Measurements from ENCODE around the gene CTNNBL1.

CTNNBL1 gene

GRCh38 chr20:37789408-37789807 lies 95.6 kb downstream of the CTNNBL1 start:
- H3K36me3 ChIP-seq (ENCODE audit: insufficient read depth, low read length), result peaks cover 32% of the 10 kb centered on the region
- H3K4me3 ChIP-seq (ENCODE audit: low read length), result no peak overlapping the region
- H2AFZ ChIP-seq (ENCODE audit: low read depth, low read length), result no peak overlapping the region
- H3K4me1 ChIP-seq (ENCODE audit: insufficient read depth, low read length), result no peaks in the 10 kb centered on the region
- peaks cover 11% of the 10 kb centered on the region for H3K9me3 ChIP-seq (ENCODE audit: low read length)
- no peaks in the 10 kb centered on the region for H3K27me3 ChIP-seq (ENCODE audit: insufficient read depth, low read length)

DNA sequence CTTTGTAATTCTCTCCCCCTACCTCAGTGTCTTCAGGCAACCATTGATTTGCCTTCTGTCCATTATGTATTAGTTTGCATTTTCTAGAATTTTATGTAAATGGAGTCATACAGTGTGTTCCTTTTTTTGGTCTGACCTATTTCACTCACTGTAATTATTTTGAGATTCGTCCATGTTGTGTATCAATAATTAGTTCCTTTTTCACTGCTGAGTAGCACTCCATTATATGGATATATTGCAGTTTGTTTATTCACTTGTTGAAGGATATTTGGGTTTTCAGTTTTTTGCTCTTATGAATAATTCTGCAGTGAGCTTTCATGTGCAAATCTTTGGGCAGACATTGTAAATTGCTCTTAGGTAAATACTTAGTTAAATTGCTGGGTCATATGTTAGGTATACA lies 97.1 kb downstream of the CTNNBL1 start:
- peaks cover 32% of the 10 kb centered on the region for H3K36me3 ChIP-seq (ENCODE audit: insufficient read depth, low read length)
- no peaks in the 10 kb centered on the region for H3K27me3 ChIP-seq (ENCODE audit: insufficient read depth, low read length)
- no peak overlapping the region for H3K4me3 ChIP-seq (ENCODE audit: low read length)
- H3K4me1 ChIP-seq (ENCODE audit: insufficient read depth, low read length), result no peaks in the 10 kb centered on the region
- H3K9me3 ChIP-seq (ENCODE audit: low read length), result peaks cover 11% of the 10 kb centered on the region
- H2AFZ ChIP-seq (ENCODE audit: low read depth, low read length), result no peak overlapping the region

- peaks cover 3% of the 10 kb centered on the region for H3K9me3 ChIP-seq (ENCODE audit: low read length)
- H2AFZ ChIP-seq (ENCODE audit: low read depth, low read length), result no peak overlapping the region
- no peaks in the 10 kb centered on the region for H3K4me1 ChIP-seq (ENCODE audit: insufficient read depth, low read length)
- H3K36me3 ChIP-seq (ENCODE audit: insufficient read depth, low read length), result peaks cover 11% of the 10 kb centered on the region
- no peak overlapping the region for H3K4me3 ChIP-seq (ENCODE audit: low read length)
- no peaks in the 10 kb centered on the region for H3K27me3 ChIP-seq (ENCODE audit: insufficient read depth, low read length)
Observed at GRCh38 chr20:37796121-37796520, 102.3 kb downstream of the CTNNBL1 start.

- H3K4me1 ChIP-seq (ENCODE audit: insufficient read depth, low read length), result no peaks in the 10 kb centered on the region
Observed at GRCh38 chr20:37796733-37797132, 102.9 kb downstream of the CTNNBL1 start.

GRCh38 chr20:37797669-37798175 lies 103.9 kb downstream of the CTNNBL1 start:
- H2AFZ ChIP-seq (ENCODE audit: low read depth, low read length), result no peak overlapping the region
- no peaks in the 10 kb centered on the region for H3K27me3 ChIP-seq (ENCODE audit: insufficient read depth, low read length)

More at GRCh38 chr20:37796733-37797132, 102.9 kb downstream of the CTNNBL1 start:
- Histone ChIP-seq H3K9me3 (ENCODE audit: low read length) (peaks cover under 1% of the 10 kb centered on the region), H3K4me3 (ENCODE audit: low read length) (no peak overlapping the region), H3K36me3 (ENCODE audit: insufficient read depth, low read length) (peaks cover 11% of the 10 kb centered on the region), H3K27me3 (ENCODE audit: insufficient read depth, low read length) (no peaks in the 10 kb centered on the region), H2AFZ (ENCODE audit: low read depth, low read length) (no peak overlapping the region)

GRCh38 chr20:37798312-37798711 lies 104.5 kb downstream of the CTNNBL1 start:
- no peaks in the 10 kb centered on the region for H3K4me1 ChIP-seq (ENCODE audit: insufficient read depth, low read length)
- no peak overlapping the region for H3K4me3 ChIP-seq (ENCODE audit: low read length)
- H3K9me3 ChIP-seq (ENCODE audit: low read length), result no peaks in the 10 kb centered on the region
- H3K36me3 ChIP-seq (ENCODE audit: insufficient read depth, low read length), result peaks cover 21% of the 10 kb centered on the region
- no peak overlapping the region for H2AFZ ChIP-seq (ENCODE audit: low read depth, low read length)
- H3K27me3 ChIP-seq (ENCODE audit: insufficient read depth, low read length), result no peaks in the 10 kb centered on the region

More at GRCh38 chr20:37797669-37798175, 103.9 kb downstream of the CTNNBL1 start:
- Histone ChIP-seq H3K4me3 (ENCODE audit: low read length) (no peak overlapping the region), H3K4me1 (ENCODE audit: insufficient read depth, low read length) (no peaks in the 10 kb centered on the region), H3K36me3 (ENCODE audit: insufficient read depth, low read length) (peaks cover 16% of the 10 kb centered on the region), H3K9me3 (ENCODE audit: low read length) (no peaks in the 10 kb centered on the region)

- no peaks in the 10 kb centered on the region for H3K9me3 ChIP-seq (ENCODE audit: low read length)
- H3K4me3 ChIP-seq (ENCODE audit: low read length), result no peak overlapping the region
- no peaks in the 10 kb centered on the region for H3K4me1 ChIP-seq (ENCODE audit: insufficient read depth, low read length)
- H3K27me3 ChIP-seq (ENCODE audit: insufficient read depth, low read length), result no peaks in the 10 kb centered on the region
- H2AFZ ChIP-seq (ENCODE audit: low read depth, low read length), result no peak overlapping the region
- peaks cover 36% of the 10 kb centered on the region for H3K36me3 ChIP-seq (ENCODE audit: insufficient read depth, low read length)
Observed at GRCh38 chr20:37800618-37801017, 106.8 kb downstream of the CTNNBL1 start.

- Histone ChIP-seq H3K36me3 (ENCODE audit: insufficient read depth, low read length) (peaks cover 36% of the 10 kb centered on the region), H2AFZ (ENCODE audit: low read depth, low read length) (no peak overlapping the region), H3K4me1 (ENCODE audit: insufficient read depth, low read length) (no peaks in the 10 kb centered on the region), H3K4me3 (ENCODE audit: low read length) (no peak overlapping the region), H3K9me3 (ENCODE audit: low read length) (no peaks in the 10 kb centered on the region), H3K27me3 (ENCODE audit: insufficient read depth, low read length) (no peaks in the 10 kb centered on the region)
Observed at GRCh38 chr20:37801921-37802320, 108.1 kb downstream of the CTNNBL1 start.

DNA sequence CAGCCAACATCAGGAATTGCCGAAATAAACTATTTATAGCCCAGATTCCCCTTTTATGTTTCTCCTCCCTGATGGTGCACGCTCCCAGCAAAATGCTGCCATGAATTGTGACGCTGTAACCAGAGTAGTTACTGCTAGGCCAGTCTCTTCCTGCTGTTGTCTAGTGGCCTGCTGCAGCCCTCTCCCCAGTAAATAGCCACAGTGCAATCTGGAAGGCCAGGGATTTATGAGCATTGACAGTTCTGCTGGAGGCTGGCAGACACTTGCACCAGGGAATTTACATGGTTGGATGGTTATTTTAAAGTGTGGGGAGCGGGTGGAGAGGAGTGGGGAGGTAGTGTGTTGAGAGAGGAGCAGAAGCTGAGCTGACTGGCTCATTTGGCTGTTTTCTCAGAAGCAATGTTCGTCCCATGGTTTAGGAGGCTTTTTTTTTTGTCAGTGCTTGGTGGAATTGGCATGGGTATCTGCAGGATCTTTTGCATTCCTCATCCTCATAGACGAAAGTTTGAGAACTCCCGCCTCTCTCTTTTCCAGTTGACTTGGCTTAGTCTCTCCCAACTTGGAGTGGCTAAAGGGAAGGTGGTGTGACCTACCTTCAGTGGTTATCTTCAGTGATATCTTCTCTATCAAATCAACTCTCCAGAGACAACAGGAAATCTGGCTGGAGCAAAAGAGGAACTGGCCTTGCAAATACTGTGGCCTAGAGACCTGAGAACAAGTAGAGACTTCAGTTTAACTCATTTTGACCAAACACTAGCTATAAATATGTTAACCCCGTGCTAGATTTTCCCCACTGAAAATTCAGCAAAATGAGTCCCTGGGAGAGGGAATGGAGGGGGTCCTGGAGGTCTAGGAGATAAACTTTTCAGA lies 109.8 kb downstream of the CTNNBL1 start:
- Histone ChIP-seq H2AFZ (ENCODE audit: low read depth, low read length) (no peak overlapping the region), H3K9me3 (ENCODE audit: low read length) (no peaks in the 10 kb centered on the region), H3K4me3 (ENCODE audit: low read length) (no peak overlapping the region), H3K27me3 (ENCODE audit: insufficient read depth, low read length) (no peaks in the 10 kb centered on the region), H3K4me1 (ENCODE audit: insufficient read depth, low read length) (no peaks in the 10 kb centered on the region), H3K36me3 (ENCODE audit: insufficient read depth, low read length) (peaks cover 28% of the 10 kb centered on the region)

DNA sequence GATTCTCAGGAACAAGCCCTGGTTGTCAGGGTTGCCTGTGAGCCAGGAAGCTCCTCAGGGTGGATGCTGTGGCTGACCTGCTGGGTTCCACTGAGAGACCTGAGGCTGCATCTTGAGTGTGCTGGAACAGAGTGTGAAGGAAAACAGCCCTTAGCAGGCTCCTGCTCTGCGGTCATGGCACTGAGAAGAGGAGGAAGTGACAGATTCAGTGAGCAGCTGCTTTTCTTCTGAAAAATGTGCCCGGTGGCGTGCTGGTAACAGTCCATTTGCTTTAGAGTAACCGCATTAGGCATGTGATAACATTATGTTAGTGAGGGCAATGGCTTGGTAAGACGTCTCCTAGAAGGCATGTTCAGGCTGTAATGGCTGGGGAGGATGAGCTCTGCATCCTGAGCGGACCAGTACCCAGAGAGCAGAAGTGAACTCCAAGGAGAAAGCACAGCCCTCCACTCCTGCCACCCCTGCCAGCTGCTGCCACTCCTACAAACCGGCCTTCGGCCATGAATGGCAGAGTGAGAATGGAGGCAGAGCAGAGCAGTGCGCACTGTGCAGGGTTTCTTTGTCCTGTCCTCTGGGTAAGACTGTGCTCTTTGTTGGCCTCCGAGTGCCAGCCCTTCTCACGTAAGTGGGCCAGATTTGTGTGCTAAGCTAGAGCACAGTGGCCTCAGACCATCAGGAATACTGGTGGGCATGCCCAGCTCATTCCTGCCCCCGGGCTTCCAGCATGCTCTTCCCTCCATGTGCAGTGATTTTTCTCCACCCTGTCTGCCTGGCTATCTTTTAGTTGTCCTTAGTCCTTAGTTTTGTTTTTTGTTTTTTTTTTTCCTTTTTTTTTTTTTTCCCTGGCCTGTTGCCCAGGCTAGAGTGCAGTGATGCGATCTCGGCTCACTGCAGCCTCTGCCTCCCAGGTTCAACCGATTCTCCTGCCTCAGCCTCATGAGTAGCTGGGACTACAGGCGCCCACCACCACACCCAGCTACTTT lies 111.0 kb downstream of the CTNNBL1 start:
- no peak overlapping the region for H2AFZ ChIP-seq (ENCODE audit: low read depth, low read length)
- H3K4me1 ChIP-seq (ENCODE audit: insufficient read depth, low read length), result no peaks in the 10 kb centered on the region
- H3K4me3 ChIP-seq (ENCODE audit: low read length), result no peak overlapping the region
- H3K9me3 ChIP-seq (ENCODE audit: low read length), result no peaks in the 10 kb centered on the region
- no peaks in the 10 kb centered on the region for H3K27me3 ChIP-seq (ENCODE audit: insufficient read depth, low read length)
- peaks cover 30% of the 10 kb centered on the region for H3K36me3 ChIP-seq (ENCODE audit: insufficient read depth, low read length)

- H3K4me1 ChIP-seq (ENCODE audit: insufficient read depth, low read length), result no peaks in the 10 kb centered on the region
- H3K36me3 ChIP-seq (ENCODE audit: insufficient read depth, low read length), result peaks cover 26% of the 10 kb centered on the region
- no peak overlapping the region for H3K4me3 ChIP-seq (ENCODE audit: low read length)
- no peak overlapping the region for H2AFZ ChIP-seq (ENCODE audit: low read depth, low read length)
- H3K9me3 ChIP-seq (ENCODE audit: low read length), result peaks cover 2% of the 10 kb centered on the region
- no peaks in the 10 kb centered on the region for H3K27me3 ChIP-seq (ENCODE audit: insufficient read depth, low read length)
Observed at GRCh38 chr20:37807471-37808232, 113.8 kb downstream of the CTNNBL1 start.

GRCh38 chr20:37808233-37809070 lies 114.6 kb downstream of the CTNNBL1 start:
- H3K4me1 ChIP-seq (ENCODE audit: insufficient read depth, low read length), result no peaks in the 10 kb centered on the region
- no peaks in the 10 kb centered on the region for H3K27me3 ChIP-seq (ENCODE audit: insufficient read depth, low read length)
- no peak overlapping the region for H3K4me3 ChIP-seq (ENCODE audit: low read length)
- no peak overlapping the region for H2AFZ ChIP-seq (ENCODE audit: low read depth, low read length)
- H3K36me3 ChIP-seq (ENCODE audit: insufficient read depth, low read length), result peaks cover 19% of the 10 kb centered on the region
- H3K9me3 ChIP-seq (ENCODE audit: low read length), result peaks cover 2% of the 10 kb centered on the region

Measured in neuron (in vitro differentiated cells).